AG04450 (cell line): ENCODE data around the gene KCNMA1. TPM values are rescaled to one million over a fixed set of nuclear protein-coding genes. Genes with fewer than 3 reads are reported as not detected.
A peak's percentile ranks its signal among the peaks of the same experiment; 100 is the strongest.

Experiments used
- CTCF ChIA-PET: fragments of 300-600, 350-600 bp; formaldehyde crosslinking; extraction: SDS; loops from one replicate; lab custom pipeline; 2022; ENCODE audit warnings: antibody characterized with exemption, inconsistent platforms; lab: Charles Lee
- POLR2A ChIA-PET: fragments of 350-600 bp; formaldehyde crosslinking; extraction: SDS; loops from one replicate; lab custom pipeline; 2021; ENCODE audit warnings: antibody characterized with exemption, inconsistent platforms; lab: Yijun Ruan, JAX
- DNase-seq: peaks from one replicate; pipeline ENCODE4 v3.0.0-alpha.2; 2011; ENCODE audit warnings: low read depth, low spot score
- H3K27ac ChIP-seq: one replicate; pipeline ENCODE4 v1.5.1; 2012; ENCODE audit warnings: low read depth, low read length, control low read depth
- H3K27me3 ChIP-seq: one replicate; pipeline ENCODE4 v1.6.0; 2012; ENCODE audit warnings: low read length; ENCODE audit not compliant: control insufficient read depth, insufficient read depth
- H3K4me3 ChIP-seq: 2 replicates; pipeline ENCODE4 v1.5.1; 2011; ENCODE audit warnings: mild to moderate bottlenecking, low read depth, low read length, control low read depth
- H3K9me3 ChIP-seq: 2 replicates; pipeline ENCODE4 v1.5.1; 2012; ENCODE audit warnings: low read length; ENCODE audit not compliant: control insufficient read depth, insufficient read depth
- polyA plus RNA-seq: library from polyadenylated mRNA; depleted of rRNA; stranded (reverse); fragments of >200 nt; gene quantifications from 2 replicates; pipeline ENCODE4 v1.2.3, GENCODE V29; 2011
- TF ChIP-seq, protein P1 (sequence below): IDR thresholded peaks from 2 replicates; pipeline ENCODE4 v1.5.1; 2011; ENCODE audit warnings: low read depth, low read length, control low read depth, inconsistent platforms

Gene KCNMA1
- polyA plus RNA-seq, 1 experiment, result 58.8 TPM

DNA sequence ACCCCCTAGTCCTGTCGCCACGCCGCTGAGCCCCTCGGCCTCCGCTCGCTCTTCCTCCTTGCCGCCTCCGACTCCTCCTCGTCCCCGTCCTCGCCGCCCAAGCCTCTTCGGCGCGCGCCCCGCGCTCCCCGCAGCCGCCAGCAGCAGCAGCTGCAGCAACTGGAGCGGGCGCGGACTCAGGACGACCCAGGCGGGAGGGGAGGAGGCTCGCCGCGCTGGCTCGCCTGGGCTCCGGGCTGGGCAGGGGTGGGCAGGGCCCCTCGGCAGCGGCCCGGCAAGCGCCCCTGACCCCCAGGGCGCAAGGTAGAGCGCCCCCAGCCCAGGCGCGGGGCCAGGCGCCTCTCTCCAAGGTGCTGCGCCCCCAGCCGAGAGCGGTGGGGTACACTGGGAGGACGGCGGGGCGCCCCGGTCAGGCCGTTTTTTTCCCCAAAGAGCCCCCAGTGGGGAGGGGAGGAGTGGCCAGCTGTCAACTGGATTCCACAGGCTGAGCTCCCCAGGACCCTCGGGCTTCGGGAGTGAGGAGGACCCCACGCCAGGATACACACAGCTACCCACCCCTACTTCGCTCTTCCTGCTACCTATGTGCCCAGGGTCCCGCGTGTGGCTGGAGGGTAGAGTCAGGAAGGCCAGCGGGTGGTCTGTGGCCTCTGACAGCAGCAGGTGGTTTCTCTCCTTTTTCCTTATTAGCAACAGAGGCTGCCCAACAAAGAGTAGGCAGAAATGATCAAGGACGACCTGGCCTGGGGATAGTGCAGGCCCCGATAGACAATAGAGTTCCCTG lies 903 bp upstream of the KCNMA1 start:
- H3K4me3 ChIP-seq, result peak overlapping the region; percentile 91
- POLR2A ChIA-PET, result interaction anchor here (1.3 kb wide), 1 partner anchor 133 kb away, joined by 3 read pairs; no protein-coding TSS in a partner anchor
- no peak overlapping the region for H3K27ac ChIP-seq
- H3K27me3 ChIP-seq, result no peaks in the 10 kb centered on the region
- TF ChIP-seq, protein P1, sequence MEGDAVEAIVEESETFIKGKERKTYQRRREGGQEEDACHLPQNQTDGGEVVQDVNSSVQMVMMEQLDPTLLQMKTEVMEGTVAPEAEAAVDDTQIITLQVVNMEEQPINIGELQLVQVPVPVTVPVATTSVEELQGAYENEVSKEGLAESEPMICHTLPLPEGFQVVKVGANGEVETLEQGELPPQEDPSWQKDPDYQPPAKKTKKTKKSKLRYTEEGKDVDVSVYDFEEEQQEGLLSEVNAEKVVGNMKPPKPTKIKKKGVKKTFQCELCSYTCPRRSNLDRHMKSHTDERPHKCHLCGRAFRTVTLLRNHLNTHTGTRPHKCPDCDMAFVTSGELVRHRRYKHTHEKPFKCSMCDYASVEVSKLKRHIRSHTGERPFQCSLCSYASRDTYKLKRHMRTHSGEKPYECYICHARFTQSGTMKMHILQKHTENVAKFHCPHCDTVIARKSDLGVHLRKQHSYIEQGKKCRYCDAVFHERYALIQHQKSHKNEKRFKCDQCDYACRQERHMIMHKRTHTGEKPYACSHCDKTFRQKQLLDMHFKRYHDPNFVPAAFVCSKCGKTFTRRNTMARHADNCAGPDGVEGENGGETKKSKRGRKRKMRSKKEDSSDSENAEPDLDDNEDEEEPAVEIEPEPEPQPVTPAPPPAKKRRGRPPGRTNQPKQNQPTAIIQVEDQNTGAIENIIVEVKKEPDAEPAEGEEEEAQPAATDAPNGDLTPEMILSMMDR, result no peak
- DNase-seq, result no peak
- CTCF ChIA-PET, result interaction anchor here (1.1 to 6.8 kb wide), 4 partner anchors 12 to 472 kb away, joined by 3 to 199 read pairs (median 34); no protein-coding TSS in a partner anchor
- no peaks in the 10 kb centered on the region for H3K9me3 ChIP-seq

DNA sequence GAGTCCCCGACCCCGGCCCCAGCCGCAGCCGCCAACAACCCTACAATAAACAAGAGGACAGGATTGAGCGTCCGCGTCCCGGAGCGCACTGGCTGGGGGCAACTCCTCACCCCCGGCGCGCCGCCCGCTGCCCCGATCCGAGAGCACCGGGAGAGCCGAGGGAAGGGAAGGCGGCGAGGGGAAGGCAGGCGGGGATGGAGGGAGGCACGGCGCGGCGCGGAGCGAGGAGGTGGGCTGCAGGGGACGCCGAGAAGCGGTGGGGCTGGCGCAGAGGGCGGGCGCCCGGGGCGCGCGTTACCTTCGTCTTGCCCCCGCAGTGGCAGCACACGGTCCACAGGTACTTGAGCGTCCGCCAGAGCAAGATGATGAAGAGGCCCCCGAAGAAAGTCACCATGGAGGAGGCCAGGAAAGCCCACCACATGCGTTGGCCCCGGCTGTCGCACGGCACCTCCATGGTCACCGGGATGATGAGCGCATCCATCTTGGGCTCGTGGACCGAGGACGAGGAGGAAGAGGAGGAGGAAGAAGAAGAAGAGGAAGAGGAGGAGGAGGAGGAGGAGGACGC lies 559 bp downstream of the KCNMA1 start:
- CTCF ChIA-PET, result interaction anchor here (0.5 to 1.0 kb wide), 4 partner anchors 112 to 471 kb away, joined by 3 to 4 read pairs (median 3); no protein-coding TSS in a partner anchor
- TF ChIP-seq, protein P1, result no peak
- Histone ChIP-seq H3K9me3 (no peaks in the 10 kb centered on the region), H3K27me3 (no peaks in the 10 kb centered on the region), H3K27ac (no peak overlapping the region), H3K4me3 (peak overlapping the region; percentile 91)
- no peak for DNase-seq
- POLR2A ChIA-PET, result interaction anchor here (0.8 to 1.3 kb wide), 3 partner anchors 131 to 481 kb away, joined by 3 to 4 read pairs (median 3); no protein-coding TSS in a partner anchor

DNA sequence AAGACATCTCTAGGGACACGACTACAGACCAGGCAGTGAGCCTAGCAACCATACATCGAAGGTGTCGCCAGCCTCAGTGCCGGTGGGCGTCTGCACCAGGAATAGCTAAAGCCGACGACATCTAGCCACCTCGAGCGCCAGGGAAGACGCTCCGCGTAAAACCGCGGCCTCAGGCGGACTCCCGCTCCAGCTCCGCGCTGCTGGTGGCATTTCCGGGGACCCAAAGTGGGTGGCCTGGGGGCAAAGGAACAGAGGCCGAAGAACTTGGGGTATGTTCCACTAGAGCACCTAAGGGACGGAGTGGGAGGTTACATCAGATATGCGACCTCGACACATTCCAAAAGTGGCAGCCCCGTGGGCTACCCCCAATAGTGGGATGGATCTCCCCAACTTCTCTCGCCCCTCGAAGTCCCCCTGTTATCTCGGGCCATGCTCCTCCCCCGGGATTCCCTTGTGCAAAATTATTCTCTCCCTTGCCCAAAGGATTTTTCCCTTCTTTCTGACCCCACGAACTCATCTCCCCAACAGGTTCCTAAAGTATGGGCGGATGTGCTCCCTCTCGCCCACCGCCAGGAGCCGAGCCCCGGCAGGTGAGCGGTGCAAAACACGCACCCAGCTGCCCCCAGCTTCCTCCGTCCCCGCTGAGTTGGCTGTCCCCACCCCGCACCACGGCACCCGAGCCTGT lies 1.2 kb downstream of the KCNMA1 start:
- no peaks in the 10 kb centered on the region for H3K9me3 ChIP-seq
- H3K27ac ChIP-seq, result no peak overlapping the region
- POLR2A ChIA-PET, result interaction anchor here (1.1 kb wide), 1 partner anchor 471 kb away, joined by 3 read pairs; no protein-coding TSS in a partner anchor
- no peaks in the 10 kb centered on the region for H3K27me3 ChIP-seq
- H3K4me3 ChIP-seq, result peak overlapping the region; percentile 91
- DNase-seq, result no peak
- TF ChIP-seq, protein P1, result no peak
- CTCF ChIA-PET, result no interaction called here

DNA sequence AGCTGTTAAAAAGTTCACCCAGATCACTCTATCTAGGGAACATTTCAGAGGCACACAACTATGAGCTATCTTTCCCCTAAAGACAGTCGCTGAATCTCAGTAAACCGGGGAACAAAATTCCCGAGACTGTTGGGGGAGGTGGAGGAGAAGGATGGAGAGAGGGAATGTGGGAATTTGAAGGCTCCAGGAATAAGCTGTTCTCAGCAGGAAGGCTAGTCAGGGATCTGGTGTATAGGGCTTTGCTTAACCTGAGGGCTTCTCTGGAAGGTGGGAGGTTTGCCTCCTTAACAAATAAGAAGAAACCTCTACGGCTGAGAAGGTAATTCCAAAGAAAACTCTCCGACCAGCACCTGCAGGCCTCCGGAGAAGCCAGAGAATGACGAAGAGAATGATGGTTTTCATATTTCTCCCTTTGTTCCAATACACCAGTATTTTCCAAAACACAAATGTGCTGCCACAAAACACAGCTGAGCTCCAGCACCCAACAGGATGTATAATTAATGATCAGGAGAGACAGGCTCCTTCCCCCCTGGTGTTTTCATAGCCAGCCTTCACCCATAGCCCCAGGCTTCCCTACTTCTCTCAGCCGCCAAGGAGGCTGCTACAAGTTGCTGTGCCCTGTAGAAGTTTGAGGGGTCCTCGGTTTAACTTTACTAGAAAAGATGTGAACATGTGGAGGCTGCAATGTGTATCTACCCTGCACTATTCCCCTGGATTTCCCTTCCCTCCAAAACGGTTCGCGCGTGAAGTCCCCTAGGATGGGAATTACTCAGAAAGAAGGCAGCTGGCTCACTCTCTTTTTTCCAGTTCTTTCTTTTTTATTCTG lies 2.0 kb downstream of the KCNMA1 start:
- ChIA-PET POLR2A (interaction anchor here (1.1 kb wide), 1 partner anchor 470 kb away, joined by 3 read pairs; no protein-coding TSS in a partner anchor), CTCF (interaction anchor here (0.5 to 3.5 kb wide), 5 partner anchors 9 to 470 kb away, joined by 3 to 15 read pairs (median 5); no protein-coding TSS in a partner anchor)
- H3K4me3 ChIP-seq, result peak overlapping the region; percentile 91
- peak overlapping the region; percentile 21 for H3K27ac ChIP-seq
- H3K27me3 ChIP-seq, result no peaks in the 10 kb centered on the region
- no peaks in the 10 kb centered on the region for H3K9me3 ChIP-seq
- DNase-seq, result no peak
- TF ChIP-seq, protein P1, result no peak
